A673 (cell line): ENCODE measurements around the gene SLBP.

ENCODE experiments used
- EZH2 ChIP-seq: fragments of 200-600 bp; sonication (generic); IDR thresholded peaks from 2 replicates; pipeline ENCODE4 v1.6.1; 2017; ENCODE audit warnings: borderline replicate concordance, low read depth, mild to moderate bottlenecking, mixed read lengths, antibody characterized with exemption, low read length; ENCODE audit not compliant: poor library complexity, severe bottlenecking
- TF ChIP-seq, protein P1 (sequence below): fragments of 300-800, 200-600 bp; sonication (generic); conservative IDR thresholded peaks from 2 replicates; pipeline ENCODE4 v1.5.1; 2017; ENCODE audit warnings: low read depth, mild to moderate bottlenecking, antibody characterized with exemption, low read length, moderate library complexity, mixed read lengths

DNA sequence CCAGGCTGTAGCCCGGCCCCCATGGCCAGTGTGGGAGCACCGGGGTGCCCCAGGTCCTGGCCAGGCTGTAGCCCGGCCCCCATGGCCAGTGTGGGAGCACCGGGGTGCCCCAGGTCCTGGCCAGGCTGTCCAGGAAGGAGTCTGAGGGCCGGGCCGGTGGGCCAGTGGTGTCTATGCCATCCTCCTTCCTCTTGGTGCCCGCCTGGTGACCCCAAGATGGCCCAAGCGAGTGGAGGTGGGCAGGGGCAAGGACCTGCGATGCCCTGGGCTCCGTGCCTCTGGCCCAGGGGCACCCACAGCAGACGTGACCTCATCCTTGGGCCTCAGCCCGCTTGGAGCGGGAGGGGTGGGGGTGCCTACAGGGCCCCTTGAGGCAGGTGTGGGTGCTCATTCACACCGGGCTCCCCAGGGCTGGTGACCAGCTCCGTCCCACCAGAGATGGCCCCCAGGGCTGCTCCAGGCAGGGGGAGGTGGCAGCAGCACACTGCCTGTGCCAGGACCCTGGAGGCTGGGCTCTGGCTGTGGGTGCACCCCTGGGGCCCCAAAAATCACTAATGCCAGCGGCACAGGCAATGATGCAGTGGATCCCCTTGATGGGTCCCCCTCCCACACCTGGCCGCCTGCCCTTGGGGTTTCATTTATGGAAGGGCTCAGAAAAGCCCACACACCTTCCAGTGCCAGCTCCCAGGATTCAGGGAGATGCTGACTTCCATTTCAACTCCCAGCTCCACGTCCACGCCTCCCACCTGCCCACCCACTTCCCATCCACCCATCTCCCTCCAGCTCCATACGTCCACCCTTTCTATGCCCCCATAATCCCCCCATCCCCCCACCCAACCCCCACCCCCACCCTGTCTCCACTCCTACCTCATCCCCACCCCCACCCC is 45.0 kb upstream of the SLBP start:
- TF ChIP-seq, protein P1, sequence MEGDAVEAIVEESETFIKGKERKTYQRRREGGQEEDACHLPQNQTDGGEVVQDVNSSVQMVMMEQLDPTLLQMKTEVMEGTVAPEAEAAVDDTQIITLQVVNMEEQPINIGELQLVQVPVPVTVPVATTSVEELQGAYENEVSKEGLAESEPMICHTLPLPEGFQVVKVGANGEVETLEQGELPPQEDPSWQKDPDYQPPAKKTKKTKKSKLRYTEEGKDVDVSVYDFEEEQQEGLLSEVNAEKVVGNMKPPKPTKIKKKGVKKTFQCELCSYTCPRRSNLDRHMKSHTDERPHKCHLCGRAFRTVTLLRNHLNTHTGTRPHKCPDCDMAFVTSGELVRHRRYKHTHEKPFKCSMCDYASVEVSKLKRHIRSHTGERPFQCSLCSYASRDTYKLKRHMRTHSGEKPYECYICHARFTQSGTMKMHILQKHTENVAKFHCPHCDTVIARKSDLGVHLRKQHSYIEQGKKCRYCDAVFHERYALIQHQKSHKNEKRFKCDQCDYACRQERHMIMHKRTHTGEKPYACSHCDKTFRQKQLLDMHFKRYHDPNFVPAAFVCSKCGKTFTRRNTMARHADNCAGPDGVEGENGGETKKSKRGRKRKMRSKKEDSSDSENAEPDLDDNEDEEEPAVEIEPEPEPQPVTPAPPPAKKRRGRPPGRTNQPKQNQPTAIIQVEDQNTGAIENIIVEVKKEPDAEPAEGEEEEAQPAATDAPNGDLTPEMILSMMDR = no peak
- no peak for TF ChIP-seq EZH2
